ENCODE data around the gene MRPS7.
A peak's percentile ranks its signal among the peaks of the same experiment; 100 is the strongest.

MRPS7 gene

GRCh38 chr17:75265614-75266315 is 4.1 kb downstream of the MRPS7 start:
- no peak for TF ChIP-seq CTCF (conservative IDR thresholded peaks at IDR 0.05; ENCODE audit: low read depth)
- ChIA-PET CTCF (no interaction called here), POLR2A (ENCODE audit: low non-redundant PET) (no interaction called here)
- DNase-seq (ENCODE audit: low spot score), result no peak
- H3K27ac ChIP-seq, result peak overlapping the region; percentile 17; the same call in 1 of the 2 replicates

- DNase-seq (ENCODE audit: low spot score), result no peak
- POLR2A ChIA-PET (ENCODE audit: low non-redundant PET), result no interaction called here
- TF ChIP-seq CTCF (conservative IDR thresholded peaks at IDR 0.05; ENCODE audit: low read depth), result no peak
- CTCF ChIA-PET, result interaction anchor here (0.6 to 0.9 kb wide), 3 partner anchors 80 to 146 kb away, joined by 4 read pairs; no protein-coding TSS in a partner anchor
- H3K27ac ChIP-seq, result peak overlapping the region; percentile 55
Measured at GRCh38 chr17:75266316-75267152, 4.9 kb downstream of the MRPS7 start.

- ChIA-PET CTCF (interaction anchor here (0.6 to 0.9 kb wide), 2 partner anchors 145 to 146 kb away, joined by 4 read pairs; no protein-coding TSS in a partner anchor), POLR2A (ENCODE audit: low non-redundant PET) (no interaction called here)
- H3K27ac ChIP-seq, result peak overlapping the region; percentile 55
- DNase-seq (ENCODE audit: low spot score), result no peak
- no peak for TF ChIP-seq CTCF (conservative IDR thresholded peaks at IDR 0.05; ENCODE audit: low read depth)
Measured at GRCh38 chr17:75267153-75267410, 5.4 kb downstream of the MRPS7 start.

GRCh38 chr17:75267411-75268232 is 5.9 kb downstream of the MRPS7 start:
- DNase-seq (ENCODE audit: low spot score), result no peak
- POLR2A ChIA-PET (ENCODE audit: low non-redundant PET), result interaction anchor here (0.6 kb wide), 1 partner anchor 48 kb away, joined by 3 read pairs; no protein-coding TSS in a partner anchor
- CTCF ChIA-PET, result interaction anchor here (0.9 kb wide), 1 partner anchor 145 kb away, joined by 4 read pairs; no protein-coding TSS in a partner anchor
- TF ChIP-seq CTCF (conservative IDR thresholded peaks at IDR 0.05; ENCODE audit: low read depth), result no peak
- peak overlapping the region; percentile 55 for H3K27ac ChIP-seq

GRCh38 chr17:75269844-75270217 is 8.2 kb downstream of the MRPS7 start:
- CTCF ChIA-PET, result interaction anchor here (0.6 to 3.3 kb wide), 4 partner anchors 8 to 138 kb away, joined by 3 to 20 read pairs (median 6); partner anchors contain the start of genes GGA3 and MRPS7
- no peak for TF ChIP-seq CTCF (conservative IDR thresholded peaks at IDR 0.05; ENCODE audit: low read depth)
- peak overlapping the region; percentile 89 for H3K27ac ChIP-seq
- DNase-seq (ENCODE audit: low spot score), result no peak
- POLR2A ChIA-PET (ENCODE audit: low non-redundant PET), result interaction anchor here (0.8 to 2.1 kb wide), 2 partner anchors 9 to 19 kb away, joined by 5 to 16 read pairs; partner anchors contain the start of genes GGA3, MRPS7 and SLC25A19

All from RWPE1 (cell line).